GM10248 (cell line): ENCODE measurements around the gene ARHGAP30.

Source experiments
- CTCF ChIA-PET: fragments of 300-600 bp; sonication (Branson Sonifier 250); formaldehyde crosslinking; extraction: SDS; loops from one replicate; lab custom pipeline; 2021; ENCODE audit warnings: antibody characterized with exemption; lab: Yijun Ruan, JAX
- POLR2A ChIA-PET: fragments of 350-650 bp; sonication (Branson Sonifier 250); formaldehyde crosslinking; extraction: SDS; loops from one replicate; lab custom pipeline; 2020; ENCODE audit warnings: antibody characterized with exemption; lab: Yijun Ruan, JAX
- DNase-seq: peaks from one replicate; pipeline ENCODE4 v3.0.0; 2012; ENCODE audit errors: extremely low spot score
- CTCF ChIP-seq: IDR thresholded peaks from 2 replicates; pipeline ENCODE4 v1.5.1; 2012; ENCODE audit warnings: mild to moderate bottlenecking, low read depth; ENCODE audit errors: extremely low read depth, missing control alignments, control extremely low read depth

Gene ARHGAP30

GRCh38 chr1:161047436-161048420 lies 22.0 kb downstream of the ARHGAP30 start:
- ChIA-PET POLR2A (interaction anchor here (0.8 to 1.7 kb wide), 6 partner anchors 9 to 84 kb away, joined by 3 to 7 read pairs (median 4); partner anchors contain the start of genes ARHGAP30, F11R and TSTD1), CTCF (interaction anchor here (1.1 to 4.4 kb wide), 7 partner anchors 13 to 145 kb away, joined by 3 to 34 read pairs (median 8); partner anchors contain the start of genes ARHGAP30 and KLHDC9)
- no peak for TF ChIP-seq CTCF
- DNase-seq, result no peak

- DNase-seq, result peak; percentile 78
- ChIA-PET CTCF (interaction anchor here (1.2 to 4.4 kb wide), 12 partner anchors 8 to 146 kb away, joined by 3 to 34 read pairs (median 6); partner anchors contain the start of genes ARHGAP30 and KLHDC9), POLR2A (interaction anchor here (1.2 to 2.9 kb wide), 8 partner anchors 8 to 119 kb away, joined by 3 to 13 read pairs (median 4); partner anchors contain the start of genes ARHGAP30, F11R, PPOX and TSTD1)
- no peak for TF ChIP-seq CTCF
These were observed 23.0 kb downstream of the ARHGAP30 start for GRCh38 chr1:161046605-161047228.

- ChIA-PET CTCF (interaction anchor here (1.2 to 4.4 kb wide), 13 partner anchors 9 to 146 kb away, joined by 3 to 34 read pairs (median 6); partner anchors contain the start of genes ARHGAP30, F11R and KLHDC9), POLR2A (interaction anchor here (0.6 to 2.9 kb wide), 13 partner anchors 7 to 120 kb away, joined by 3 to 13 read pairs (median 3); partner anchors contain the start of genes ARHGAP30, DEDD, F11R and PPOX)
- TF ChIP-seq CTCF, result no peak
- DNase-seq, result peak; percentile 89
These were observed 23.7 kb downstream of the ARHGAP30 start, which contains the start of gene USF1 for GRCh38 chr1:161045736-161046604. TSS of gene USF1 (minus strand) at chr1:161045977. CDS start at chr1:161043275, 2,702 bp downstream.

GRCh38 chr1:161044908-161045735 lies 24.6 kb downstream of the ARHGAP30 start:
- TF ChIP-seq CTCF, result no peak
- ChIA-PET POLR2A (interaction anchor here (0.6 to 2.9 kb wide), 9 partner anchors 9 to 121 kb away, joined by 3 to 13 read pairs (median 3); partner anchors contain the start of genes ARHGAP30, DEDD, F11R and PPOX), CTCF (interaction anchor here (0.7 to 4.4 kb wide), 15 partner anchors 8 to 147 kb away, joined by 3 to 34 read pairs (median 5); partner anchors contain the start of genes ARHGAP30, F11R and KLHDC9)
- DNase-seq, result peak; percentile 76

- no peak for DNase-seq
- CTCF ChIA-PET, result interaction anchor here (1.1 to 4.4 kb wide), 7 partner anchors 8 to 96 kb away, joined by 3 to 34 read pairs (median 4); partner anchors contain the start of genes ARHGAP30, F11R and KLHDC9
- POLR2A ChIA-PET, result interaction anchor here (0.6 to 2.9 kb wide), 3 partner anchors 23 to 60 kb away, joined by 3 to 13 read pairs (median 3); partner anchors contain the start of gene F11R
- TF ChIP-seq CTCF, result no peak
These were observed 25.2 kb downstream of the ARHGAP30 start for GRCh38 chr1:161044535-161044907.
